Activated T-helper 9 cell treated with anti-CD3 and anti-CD28 coated beads, Interleukin-2, amount 50 U/mL, for 16 hours (primary cell): ENCODE measurements around the gene GATAD2A.
A peak's percentile ranks its signal among the peaks of the same experiment; 100 is the strongest.

Experiments used
- DNase-seq: peaks from one replicate; pipeline ENCODE4 v3.0.0-alpha.2; 2020; ENCODE audit warnings: low read depth

Gene GATAD2A

DNA sequence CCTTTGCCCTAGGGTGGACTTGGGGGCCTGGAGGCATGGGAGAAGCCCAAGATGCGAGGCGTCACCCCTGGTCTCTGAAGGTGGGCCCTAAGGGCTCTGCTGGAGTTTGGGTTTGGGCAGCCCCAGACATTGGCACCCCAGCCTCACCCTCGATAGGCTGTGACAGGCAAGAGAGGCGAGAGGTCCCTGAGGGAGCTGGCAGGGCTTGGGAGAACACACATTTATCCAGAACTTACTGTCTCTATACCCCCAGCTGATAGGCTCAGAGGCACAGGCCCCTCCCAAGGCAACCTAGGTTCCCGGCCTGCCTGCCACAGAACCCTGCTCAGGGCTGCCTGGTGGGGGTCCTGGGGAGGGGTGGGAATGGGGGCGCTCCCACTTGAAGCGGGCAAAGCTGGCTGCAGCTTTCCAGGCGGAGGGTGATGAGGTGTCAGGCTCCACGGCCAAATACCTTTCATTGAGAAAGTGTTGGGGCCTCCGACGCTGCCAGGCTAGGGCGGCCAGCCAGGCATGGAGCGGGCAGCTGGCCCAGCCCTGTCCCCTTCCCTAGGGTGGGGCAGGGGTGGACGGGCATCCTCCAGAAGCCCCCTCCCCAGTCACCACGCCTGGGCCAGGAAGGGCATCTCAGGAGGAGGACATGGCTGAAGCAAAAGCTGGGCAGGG is 142.3 kb downstream of the GATAD2A start:
- no peak for DNase-seq

DNA sequence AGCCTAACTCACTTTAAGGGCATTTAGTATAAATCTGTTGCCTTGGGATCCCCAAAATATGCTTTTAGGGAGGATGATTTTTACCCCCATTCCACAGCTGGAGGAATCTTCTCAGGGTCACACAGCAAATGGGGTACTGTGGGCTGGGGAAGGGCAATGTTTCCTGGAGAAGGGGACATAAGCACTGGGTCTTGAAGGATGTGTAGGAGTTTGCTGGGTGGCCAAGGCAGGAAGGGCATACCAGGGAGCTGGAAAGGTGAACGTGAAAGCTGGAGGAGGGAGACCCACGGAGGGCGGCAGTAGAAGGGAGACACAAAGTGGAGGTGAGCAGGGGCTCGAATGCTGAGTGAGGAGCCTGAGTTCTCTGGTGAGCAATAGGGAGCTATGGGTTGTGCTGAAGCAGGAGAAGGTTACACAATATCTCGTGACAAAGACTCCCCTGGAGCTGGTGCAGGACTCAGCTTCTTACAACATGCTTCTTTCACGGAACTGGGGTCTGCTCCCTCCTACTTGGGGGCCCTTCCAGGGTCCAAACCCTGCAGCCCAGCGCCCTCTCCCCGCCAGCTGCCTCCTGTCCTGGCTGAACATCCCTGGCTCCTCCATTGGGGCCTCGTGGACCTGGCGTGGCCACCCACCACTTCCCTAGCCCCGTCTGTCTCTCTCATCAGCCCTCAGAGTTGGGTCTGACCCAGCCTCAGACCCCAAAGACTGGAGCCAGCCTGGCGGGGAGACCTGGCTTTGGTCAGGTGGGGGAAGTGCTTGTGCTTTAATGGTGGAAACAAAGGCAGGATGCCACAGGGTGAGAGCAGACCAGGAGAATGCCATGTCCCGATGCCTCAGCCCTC is 143.7 kb downstream of the GATAD2A start:
- no peak for DNase-seq

DNA sequence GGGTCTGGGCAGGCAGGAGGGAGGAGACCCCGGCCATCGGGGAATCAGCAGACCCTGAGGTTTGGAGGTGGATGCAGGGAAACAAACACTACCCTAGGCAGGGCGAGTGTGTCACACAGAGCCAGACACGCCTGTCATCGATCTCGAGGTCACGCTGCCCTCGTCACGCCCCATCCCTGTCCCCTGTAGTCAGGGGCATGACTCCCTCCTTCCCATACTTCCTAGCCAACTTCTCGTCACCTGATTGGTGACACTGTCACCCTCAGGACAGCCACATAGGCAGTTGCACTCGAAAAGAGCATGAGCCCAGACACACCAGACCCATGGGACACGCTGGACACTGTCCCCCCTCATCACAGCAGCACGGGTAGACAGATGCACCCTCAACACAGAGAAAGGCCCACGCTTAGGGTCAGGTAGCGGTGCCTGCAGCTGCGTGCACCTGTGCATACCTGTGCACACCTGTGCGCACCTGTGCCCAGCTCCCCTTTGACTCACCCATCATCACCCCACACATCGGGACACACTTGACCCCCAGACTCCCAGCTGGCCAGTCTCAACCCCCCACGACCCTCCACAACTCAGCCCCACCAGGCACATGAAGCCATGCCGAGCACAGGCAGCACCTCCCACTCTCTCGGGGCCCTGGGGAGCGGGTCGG is 144.5 kb downstream of the GATAD2A start:
- no peak for DNase-seq

DNA sequence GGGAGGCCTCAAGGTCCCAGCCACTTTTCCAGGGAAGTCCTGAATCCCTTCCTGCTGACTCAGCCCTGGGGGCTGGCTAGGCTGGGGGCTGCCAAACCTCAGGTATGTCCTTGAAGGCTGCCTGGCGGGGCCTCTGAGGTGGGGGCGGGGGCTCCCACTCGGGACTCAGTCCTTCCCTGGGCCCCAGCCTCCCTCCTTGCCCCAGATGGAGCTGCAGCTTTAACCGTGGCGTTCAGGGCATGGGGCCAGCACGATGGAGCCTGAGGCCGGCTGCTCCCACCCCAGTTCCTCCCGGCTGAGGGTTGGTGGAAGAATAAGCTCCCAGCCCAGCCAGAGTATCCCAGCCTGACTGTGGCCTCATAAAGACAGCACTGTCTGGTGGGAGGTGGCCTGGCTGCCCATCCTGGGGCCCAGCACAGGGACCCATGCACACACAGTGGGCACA is 145.0 kb downstream of the GATAD2A start:
- DNase-seq: no peak

DNA sequence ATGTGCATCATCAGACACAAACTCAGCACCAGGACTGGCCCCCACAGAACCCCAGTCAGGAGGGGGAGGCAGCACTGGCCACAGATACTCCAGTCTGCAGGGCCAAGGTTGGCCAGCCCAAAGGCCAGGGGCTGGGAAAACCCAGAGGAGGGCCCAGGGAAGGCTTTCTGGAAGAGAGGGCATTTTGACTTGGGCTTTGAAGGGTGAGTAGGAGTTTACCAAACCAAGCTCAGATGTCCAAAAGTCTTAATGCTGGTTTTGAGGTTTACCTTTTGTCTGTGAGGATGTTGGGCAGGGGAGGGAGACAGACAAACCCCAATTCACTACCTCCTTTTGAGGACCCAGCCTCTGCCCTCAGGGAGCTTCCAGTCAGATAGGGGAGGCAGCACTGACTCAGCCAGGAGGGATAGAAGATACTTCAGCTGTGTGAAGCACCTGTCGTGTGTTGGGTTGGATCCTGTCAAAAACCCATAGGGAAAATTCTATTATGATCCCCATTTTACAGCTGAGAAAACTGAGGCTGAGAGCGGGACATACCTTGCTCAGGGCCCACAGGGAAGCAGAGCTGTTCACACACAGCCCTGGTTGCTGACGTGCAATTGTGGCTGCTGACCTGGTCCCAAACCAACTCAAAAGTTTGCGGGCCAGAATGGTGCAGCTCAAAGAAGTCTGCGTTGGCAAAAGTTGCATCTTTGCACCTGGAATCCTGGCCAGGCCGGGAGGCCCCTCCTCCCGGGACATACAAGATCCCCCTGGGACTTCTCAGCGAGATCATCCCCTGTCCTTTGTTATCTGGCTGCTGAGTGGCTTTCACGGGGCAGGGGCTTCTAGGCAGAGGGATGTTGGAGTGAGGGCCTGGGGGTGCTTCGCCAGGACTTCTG is 145.7 kb downstream of the GATAD2A start:
- DNase-seq: no peak

DNA sequence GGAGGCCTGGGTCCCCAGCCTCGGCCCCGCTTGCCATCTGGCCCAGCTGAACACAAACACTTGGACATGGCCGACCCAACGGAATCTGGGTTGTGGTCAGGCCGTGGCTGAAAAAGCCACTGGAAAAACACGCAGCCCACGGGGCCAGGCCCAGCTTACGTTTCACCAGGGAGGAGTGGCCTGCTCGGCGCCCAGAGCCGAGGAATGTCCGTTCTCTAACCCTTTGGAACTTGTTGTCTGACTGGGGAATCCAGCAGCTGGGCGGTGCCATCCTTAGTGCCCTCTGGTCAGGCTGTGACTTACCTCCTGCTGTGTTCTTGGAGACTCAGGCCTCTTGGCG is 146.3 kb downstream of the GATAD2A start:
- DNase-seq: no peak

DNA sequence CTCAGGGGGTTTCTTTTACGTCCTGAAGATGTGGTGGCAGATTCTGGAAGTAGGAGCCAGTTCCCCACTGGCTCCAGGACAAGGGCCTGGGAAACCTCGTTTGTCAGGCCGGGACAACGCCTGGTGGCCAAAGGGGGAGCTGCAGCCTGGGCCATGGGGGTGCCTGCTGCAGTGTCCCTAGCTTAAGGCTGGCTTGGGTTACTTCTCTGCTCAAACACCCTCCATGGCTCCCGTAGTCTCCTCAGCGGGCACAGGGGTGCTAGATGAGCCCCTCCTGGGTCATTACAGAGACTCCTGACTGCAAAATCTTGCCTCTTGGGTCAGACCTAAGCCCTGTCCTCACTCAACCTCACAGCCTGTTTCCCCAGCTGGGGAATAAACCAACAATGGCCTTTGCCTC is 147.3 kb downstream of the GATAD2A start:
- DNase-seq: no peak

DNA sequence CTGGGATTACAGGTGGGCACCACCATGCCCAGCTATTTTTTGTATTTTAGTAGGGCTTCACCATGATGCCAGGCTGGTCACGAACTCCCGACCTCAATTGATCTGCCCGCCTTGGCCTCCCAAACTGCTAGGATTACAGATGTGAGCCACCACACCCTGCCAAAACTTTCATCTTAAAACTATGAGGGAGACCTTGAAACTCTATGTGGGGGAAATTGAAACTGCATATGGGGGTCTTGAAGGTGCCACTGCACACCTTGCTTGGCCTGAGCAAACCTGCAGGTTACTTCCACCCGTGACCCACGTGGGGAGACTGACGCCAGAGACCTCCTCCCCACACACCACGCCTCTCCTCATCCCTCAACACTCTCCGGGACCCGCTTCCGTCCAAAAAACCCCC is 148.2 kb downstream of the GATAD2A start:
- DNase-seq: no peak

DNA sequence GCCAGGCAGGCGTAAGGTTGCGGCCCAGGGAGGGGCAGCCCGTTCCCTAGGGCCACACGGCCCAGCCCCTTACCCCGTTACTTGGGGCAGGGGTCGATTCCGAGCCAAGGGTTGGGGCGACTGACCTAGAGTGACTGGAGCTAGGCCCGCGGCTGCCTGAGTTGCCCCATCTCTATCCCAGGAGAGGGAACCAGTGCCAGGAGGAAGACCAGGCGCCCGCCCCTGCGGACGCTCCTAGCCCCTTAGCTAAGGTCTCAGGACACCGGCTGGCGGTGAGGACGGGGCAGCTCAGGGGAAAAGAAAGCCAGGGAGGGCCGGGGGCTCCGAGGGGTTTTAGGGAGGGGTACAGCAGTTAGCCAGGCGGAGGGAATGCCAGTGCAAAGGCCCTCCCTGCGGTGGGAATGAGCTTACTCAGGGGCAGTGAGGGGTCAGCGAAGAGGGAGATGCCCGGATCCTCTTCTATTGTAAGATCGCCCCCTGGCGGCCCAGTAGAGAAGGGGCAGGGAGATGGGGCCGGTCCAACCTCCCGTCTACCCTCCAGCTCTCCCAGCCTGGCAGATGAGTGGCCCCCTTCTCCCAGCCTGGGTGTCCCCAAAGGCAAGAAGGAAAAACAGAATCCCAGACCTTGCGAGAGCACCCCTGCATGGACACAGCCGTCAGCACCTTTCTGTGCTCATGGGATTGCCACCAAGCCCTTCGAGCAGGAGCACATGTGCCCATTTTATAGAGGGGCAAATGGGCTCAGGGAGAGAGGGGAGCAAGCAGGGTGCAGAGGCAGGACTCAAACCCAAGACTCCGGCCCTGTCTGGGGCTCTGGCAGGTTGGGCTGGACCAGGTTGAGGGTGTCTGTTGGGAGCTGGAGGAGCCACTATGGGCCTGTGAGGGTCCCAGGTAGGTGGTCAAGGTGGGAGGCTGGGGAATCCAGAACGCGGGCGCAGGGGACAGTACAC is 148.9 kb downstream of the GATAD2A start:
- DNase-seq: peak; percentile 47

DNA sequence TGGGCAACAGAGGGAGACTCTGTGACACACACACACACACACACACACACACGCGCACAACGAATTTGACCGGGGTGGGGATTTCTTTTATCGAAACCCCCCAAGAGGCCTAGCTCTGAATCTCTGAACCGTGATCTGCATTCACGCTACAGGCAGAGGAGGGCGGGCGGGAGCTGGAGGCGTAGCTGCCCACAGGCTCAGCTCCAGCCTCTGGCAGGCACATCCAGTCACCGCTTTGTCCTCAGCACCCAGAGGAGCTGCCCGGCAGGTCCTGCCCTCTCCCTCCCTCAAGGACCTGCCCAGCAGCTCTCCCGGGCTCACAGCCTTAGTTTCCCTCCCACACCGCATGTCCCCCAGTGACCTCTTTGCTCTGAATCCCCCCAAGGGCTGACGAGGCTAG is 152.6 kb downstream of the GATAD2A start:
- DNase-seq: no peak
